HepG2 (cell line): ENCODE measurements around the gene ADSS1. TPM values are rescaled to one million over a fixed set of nuclear protein-coding genes. Genes with fewer than 3 reads are reported as not detected.
A peak's percentile ranks its signal among the peaks of the same experiment; 100 is the strongest.

ENCODE experiments used
- ARID2 ChIP-seq: sonication (generic); formaldehyde crosslinking; IDR thresholded peaks from 2 replicates; pipeline ENCODE4 v1.8.1; 2022; ENCODE audit warnings: mild to moderate bottlenecking, missing genetic modification reagents, borderline replicate concordance
- HNF4G ChIP-seq, 2 experiments: sonication (generic) in 1 of 2; formaldehyde crosslinking in 1 of 2; IDR thresholded peaks; 2 replicates each; pipeline versions ENCODE4 v1.4.0 to v1.6.1; 2011 to 2020; ENCODE audit warnings: borderline replicate concordance in 2 of 2, low read depth in 2 of 2, mild to moderate bottlenecking in 2 of 2, low read length in 1 of 2, missing genetic modification reagents in 1 of 2, moderate library complexity in 1 of 2
- KAT7 ChIP-seq: IDR thresholded peaks from 2 replicates; pipeline ENCODE4 v1.6.1; 2018; ENCODE audit warnings: borderline replicate concordance, missing compliant biosample characterization
- NCOR1 ChIP-seq: fragments of 200-600 bp; sonication (generic); IDR thresholded peaks from 2 replicates; pipeline ENCODE4 v1.7.0; 2017; ENCODE audit warnings: antibody characterized with exemption, low read length, borderline replicate concordance
- NFYB ChIP-seq: sonication (generic); formaldehyde crosslinking; IDR thresholded peaks from 2 replicates; pipeline ENCODE4 v1.4.0; 2020; ENCODE audit warnings: missing genetic modification reagents
- NFYC ChIP-seq: IDR thresholded peaks from 2 replicates; pipeline ENCODE4 v1.6.1; 2016; ENCODE audit warnings: missing genetic modification reagents, missing compliant biosample characterization
- NKX3-1 ChIP-seq: sonication (generic); formaldehyde crosslinking; IDR thresholded peaks from 2 replicates; pipeline ENCODE4 v1.5.0; 2020; ENCODE audit warnings: missing genetic modification reagents
- RFX1 ChIP-seq: fragments of 450-650 bp; IDR thresholded peaks from 2 replicates; pipeline ENCODE4 v1.6.1; 2017
- SATB2 ChIP-seq: sonication (generic); formaldehyde crosslinking; IDR thresholded peaks from 2 replicates; pipeline ENCODE4 v1.5.0; 2020; ENCODE audit warnings: missing genetic modification reagents
- U2AF1 ChIP-seq: fragments of 200-400 bp; formaldehyde crosslinking; optimal IDR thresholded peaks from 2 replicates; pipeline ENCODE3; 2017; ENCODE audit warnings: mild to moderate bottlenecking, low read depth, low read length
- ZFP36L2 ChIP-seq: sonication (generic); formaldehyde crosslinking; IDR thresholded peaks from 2 replicates; pipeline ENCODE4 v1.4.0; 2020; ENCODE audit warnings: missing genetic modification reagents
- ZNF207 ChIP-seq: fragments of 450-650 bp; IDR thresholded peaks from 2 replicates; pipeline ENCODE4 v1.6.1; 2016; ENCODE audit warnings: antibody characterized with exemption, borderline replicate concordance
- ZNF839 ChIP-seq: sonication (generic); formaldehyde crosslinking; IDR thresholded peaks from 2 replicates; pipeline ENCODE4 v1.4.0; 2020; ENCODE audit warnings: missing genetic modification reagents, mild to moderate bottlenecking, borderline replicate concordance
- polyA plus RNA-seq, 8 experiments: library from polyadenylated mRNA; depleted of rRNA in 3 of 8; stranded (reverse) in 7 of 8; unstranded in 1 of 8; fragments of >200 nt; fragmentation: Illumina TruSeq in 4 of 8; extraction: Trizol in 4 of 8; gene quantifications; 2 replicates each; pipeline versions ENCODE4 v1.2.1 to v1.2.3, GENCODE V29; 2011 to 2016; ENCODE audit warnings: low read depth in 4 of 8, missing spikeins in 1 of 8, mixed read lengths in 1 of 8; ENCODE audit not compliant: insufficient read depth in 1 of 8
- total RNA-seq, 5 experiments: library from RNA; depleted of rRNA; stranded (reverse); fragments of >200 nt; fragmentation: Illumina TruSeq; extraction: Trizol; gene quantifications; 2 replicates each; pipeline ENCODE4 v1.2.3, GENCODE V29; 2016; ENCODE audit warnings: low read depth in 1 of 5
- TF ChIP-seq, protein P1 (sequence below): sonication (generic); formaldehyde crosslinking; IDR thresholded peaks from 2 replicates; pipeline ENCODE4 v1.5.1; 2020; ENCODE audit warnings: missing genetic modification reagents, mild to moderate bottlenecking, borderline replicate concordance
- TF ChIP-seq, protein P2 (sequence below): sonication (generic); formaldehyde crosslinking; conservative IDR thresholded peaks from 2 replicates; pipeline ENCODE4 v1.5.0; 2020; ENCODE audit warnings: missing genetic modification reagents
- TF ChIP-seq, protein P3 (sequence below): sonication (generic); formaldehyde crosslinking; conservative IDR thresholded peaks from 2 replicates; pipeline ENCODE4 v1.4.0; 2020; ENCODE audit warnings: mild to moderate bottlenecking, missing genetic modification reagents, moderate library complexity
- TF ChIP-seq, protein P4 (sequence below): sonication (generic); formaldehyde crosslinking; IDR thresholded peaks from 2 replicates; pipeline ENCODE4 v1.8.0; 2022; ENCODE audit warnings: missing genetic modification reagents, mild to moderate bottlenecking, inconsistent platforms, borderline replicate concordance
- TF ChIP-seq, protein P5 (sequence below): sonication (generic); formaldehyde crosslinking; IDR thresholded peaks from 2 replicates; pipeline ENCODE4 v1.5.0; 2020; ENCODE audit warnings: mild to moderate bottlenecking, missing genetic modification reagents

ADSS1 gene
- total and polyA plus RNA-seq, 2 of the 13 experiments (the other 11 are each of a cell fraction or from before 2014, with no cell fraction given): 1.0 to 36.7 TPM

DNA sequence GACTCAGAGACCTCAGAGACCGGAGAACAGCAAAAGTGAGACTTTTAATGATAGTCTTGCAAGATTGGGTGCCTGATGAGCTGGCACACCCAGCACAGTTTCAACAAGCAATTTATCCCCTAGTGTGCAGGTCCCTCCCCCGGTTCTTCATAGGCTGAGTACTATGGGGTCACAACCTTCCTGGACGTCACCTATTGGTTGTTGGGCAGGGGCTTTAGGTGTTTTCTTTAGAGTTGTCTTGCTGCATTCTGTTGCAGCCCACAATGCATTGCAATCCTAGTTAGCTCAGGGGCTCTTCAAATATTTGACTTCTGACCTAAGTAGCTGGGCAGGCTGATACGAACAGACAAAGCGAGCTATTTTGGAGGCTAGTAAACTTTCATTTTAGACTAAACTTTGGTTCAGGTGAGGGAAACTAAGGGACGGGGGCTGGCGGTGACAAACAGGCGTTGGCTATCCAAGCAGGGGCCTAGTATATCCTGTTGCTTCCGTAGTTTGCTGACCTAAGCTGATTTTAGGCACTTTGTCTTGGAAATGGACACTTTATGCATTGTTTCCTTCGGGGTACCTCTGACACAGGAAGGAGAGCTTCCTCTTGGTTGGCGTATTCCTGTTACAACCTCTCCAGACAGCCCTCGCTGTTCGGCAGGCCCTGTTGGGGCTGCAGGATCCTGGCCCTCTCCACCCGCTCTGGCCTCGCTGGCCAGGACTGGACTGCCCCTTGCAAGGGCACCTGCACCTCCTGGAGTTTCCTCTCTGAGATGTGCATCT lies 43.0 kb downstream of the ADSS1 start (continued):
- no peak for TF ChIP-seq RFX1
- TF ChIP-seq SATB2: no peak
- no peak for TF ChIP-seq HNF4G (IDR thresholded peaks at IDR 0.05; ENCODE audit: borderline replicate concordance, low read depth, low read length)
- TF ChIP-seq HNF4G (CRISPR knock-in tag; IDR thresholded peaks at IDR 0.05; ENCODE audit: borderline replicate concordance, low read depth): no peak
- TF ChIP-seq ZNF207: no peak
- peak; percentile 93 for TF ChIP-seq NFYC
- TF ChIP-seq ARID2 (CRISPR knock-in tag): peak; percentile 58; the same call in 1 of the 2 replicates
- TF ChIP-seq KAT7 (CRISPR knock-in tag): no peak
- TF ChIP-seq NKX3-1 (CRISPR knock-in tag): no peak; the same call in 1 of the 2 replicates
- peak; percentile 94 for TF ChIP-seq NFYB (CRISPR knock-in tag)
- TF ChIP-seq, protein P1, sequence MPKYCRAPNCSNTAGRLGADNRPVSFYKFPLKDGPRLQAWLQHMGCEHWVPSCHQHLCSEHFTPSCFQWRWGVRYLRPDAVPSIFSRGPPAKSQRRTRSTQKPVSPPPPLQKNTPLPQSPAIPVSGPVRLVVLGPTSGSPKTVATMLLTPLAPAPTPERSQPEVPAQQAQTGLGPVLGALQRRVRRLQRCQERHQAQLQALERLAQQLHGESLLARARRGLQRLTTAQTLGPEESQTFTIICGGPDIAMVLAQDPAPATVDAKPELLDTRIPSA: no peak
- peak; percentile 17; the same call in 1 of the 2 replicates for TF ChIP-seq NCOR1
- TF ChIP-seq, protein P2, sequence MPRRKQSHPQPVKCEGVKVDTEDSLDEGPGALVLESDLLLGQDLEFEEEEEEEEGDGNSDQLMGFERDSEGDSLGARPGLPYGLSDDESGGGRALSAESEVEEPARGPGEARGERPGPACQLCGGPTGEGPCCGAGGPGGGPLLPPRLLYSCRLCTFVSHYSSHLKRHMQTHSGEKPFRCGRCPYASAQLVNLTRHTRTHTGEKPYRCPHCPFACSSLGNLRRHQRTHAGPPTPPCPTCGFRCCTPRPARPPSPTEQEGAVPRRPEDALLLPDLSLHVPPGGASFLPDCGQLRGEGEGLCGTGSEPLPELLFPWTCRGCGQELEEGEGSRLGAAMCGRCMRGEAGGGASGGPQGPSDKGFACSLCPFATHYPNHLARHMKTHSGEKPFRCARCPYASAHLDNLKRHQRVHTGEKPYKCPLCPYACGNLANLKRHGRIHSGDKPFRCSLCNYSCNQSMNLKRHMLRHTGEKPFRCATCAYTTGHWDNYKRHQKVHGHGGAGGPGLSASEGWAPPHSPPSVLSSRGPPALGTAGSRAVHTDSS (CRISPR knock-in tag): no peak
- TF ChIP-seq, protein P3, sequence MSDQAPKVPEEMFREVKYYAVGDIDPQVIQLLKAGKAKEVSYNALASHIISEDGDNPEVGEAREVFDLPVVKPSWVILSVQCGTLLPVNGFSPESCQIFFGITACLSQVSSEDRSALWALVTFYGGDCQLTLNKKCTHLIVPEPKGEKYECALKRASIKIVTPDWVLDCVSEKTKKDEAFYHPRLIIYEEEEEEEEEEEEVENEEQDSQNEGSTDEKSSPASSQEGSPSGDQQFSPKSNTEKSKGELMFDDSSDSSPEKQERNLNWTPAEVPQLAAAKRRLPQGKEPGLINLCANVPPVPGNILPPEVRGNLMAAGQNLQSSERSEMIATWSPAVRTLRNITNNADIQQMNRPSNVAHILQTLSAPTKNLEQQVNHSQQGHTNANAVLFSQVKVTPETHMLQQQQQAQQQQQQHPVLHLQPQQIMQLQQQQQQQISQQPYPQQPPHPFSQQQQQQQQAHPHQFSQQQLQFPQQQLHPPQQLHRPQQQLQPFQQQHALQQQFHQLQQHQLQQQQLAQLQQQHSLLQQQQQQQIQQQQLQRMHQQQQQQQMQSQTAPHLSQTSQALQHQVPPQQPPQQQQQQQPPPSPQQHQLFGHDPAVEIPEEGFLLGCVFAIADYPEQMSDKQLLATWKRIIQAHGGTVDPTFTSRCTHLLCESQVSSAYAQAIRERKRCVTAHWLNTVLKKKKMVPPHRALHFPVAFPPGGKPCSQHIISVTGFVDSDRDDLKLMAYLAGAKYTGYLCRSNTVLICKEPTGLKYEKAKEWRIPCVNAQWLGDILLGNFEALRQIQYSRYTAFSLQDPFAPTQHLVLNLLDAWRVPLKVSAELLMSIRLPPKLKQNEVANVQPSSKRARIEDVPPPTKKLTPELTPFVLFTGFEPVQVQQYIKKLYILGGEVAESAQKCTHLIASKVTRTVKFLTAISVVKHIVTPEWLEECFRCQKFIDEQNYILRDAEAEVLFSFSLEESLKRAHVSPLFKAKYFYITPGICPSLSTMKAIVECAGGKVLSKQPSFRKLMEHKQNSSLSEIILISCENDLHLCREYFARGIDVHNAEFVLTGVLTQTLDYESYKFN (CRISPR knock-in tag): peak; percentile 72
- no peak for TF ChIP-seq U2AF1
- TF ChIP-seq, protein P4, sequence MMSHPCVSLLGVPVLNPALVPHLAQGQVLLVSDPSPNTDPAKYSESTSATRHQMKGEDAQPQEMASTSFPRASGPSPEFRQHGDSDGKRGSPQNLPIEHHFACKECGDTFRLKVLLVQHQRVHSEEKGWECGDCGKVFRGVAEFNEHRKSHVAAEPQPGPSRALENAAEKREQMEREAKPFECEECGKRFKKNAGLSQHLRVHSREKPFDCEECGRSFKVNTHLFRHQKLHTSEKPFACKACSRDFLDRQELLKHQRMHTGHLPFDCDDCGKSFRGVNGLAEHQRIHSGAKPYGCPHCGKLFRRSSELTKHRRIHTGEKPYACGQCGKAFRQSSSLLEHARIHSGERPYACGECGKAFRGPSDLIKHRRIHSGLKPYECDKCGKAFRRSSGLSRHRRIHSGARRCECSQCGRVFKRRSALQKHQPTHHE (CRISPR knock-in tag): peak; percentile 63; the same call in 1 of the 2 replicates
- no peak for TF ChIP-seq ZNF839 (CRISPR knock-in tag)
- TF ChIP-seq, protein P5, sequence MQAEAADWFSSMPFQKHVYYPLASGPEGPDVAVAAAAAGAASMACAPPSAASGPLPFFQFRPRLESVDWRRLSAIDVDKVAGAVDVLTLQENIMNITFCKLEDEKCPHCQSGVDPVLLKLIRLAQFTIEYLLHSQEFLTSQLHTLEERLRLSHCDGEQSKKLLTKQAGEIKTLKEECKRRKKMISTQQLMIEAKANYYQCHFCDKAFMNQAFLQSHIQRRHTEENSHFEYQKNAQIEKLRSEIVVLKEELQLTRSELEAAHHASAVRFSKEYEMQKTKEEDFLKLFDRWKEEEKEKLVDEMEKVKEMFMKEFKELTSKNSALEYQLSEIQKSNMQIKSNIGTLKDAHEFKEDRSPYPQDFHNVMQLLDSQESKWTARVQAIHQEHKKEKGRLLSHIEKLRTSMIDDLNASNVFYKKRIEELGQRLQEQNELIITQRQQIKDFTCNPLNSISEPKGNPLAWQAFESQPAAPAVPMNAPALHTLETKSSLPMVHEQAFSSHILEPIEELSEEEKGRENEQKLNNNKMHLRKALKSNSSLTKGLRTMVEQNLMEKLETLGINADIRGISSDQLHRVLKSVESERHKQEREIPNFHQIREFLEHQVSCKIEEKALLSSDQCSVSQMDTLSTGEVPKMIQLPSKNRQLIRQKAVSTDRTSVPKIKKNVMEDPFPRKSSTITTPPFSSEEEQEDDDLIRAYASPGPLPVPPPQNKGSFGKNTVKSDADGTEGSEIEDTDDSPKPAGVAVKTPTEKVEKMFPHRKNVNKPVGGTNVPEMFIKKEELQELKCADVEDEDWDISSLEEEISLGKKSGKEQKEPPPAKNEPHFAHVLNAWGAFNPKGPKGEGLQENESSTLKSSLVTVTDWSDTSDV (CRISPR knock-in tag): no peak
- TF ChIP-seq ZFP36L2: no peak
